ENCODE results near the gene VPS26C.

- TF ChIP-seq, protein P1, sequence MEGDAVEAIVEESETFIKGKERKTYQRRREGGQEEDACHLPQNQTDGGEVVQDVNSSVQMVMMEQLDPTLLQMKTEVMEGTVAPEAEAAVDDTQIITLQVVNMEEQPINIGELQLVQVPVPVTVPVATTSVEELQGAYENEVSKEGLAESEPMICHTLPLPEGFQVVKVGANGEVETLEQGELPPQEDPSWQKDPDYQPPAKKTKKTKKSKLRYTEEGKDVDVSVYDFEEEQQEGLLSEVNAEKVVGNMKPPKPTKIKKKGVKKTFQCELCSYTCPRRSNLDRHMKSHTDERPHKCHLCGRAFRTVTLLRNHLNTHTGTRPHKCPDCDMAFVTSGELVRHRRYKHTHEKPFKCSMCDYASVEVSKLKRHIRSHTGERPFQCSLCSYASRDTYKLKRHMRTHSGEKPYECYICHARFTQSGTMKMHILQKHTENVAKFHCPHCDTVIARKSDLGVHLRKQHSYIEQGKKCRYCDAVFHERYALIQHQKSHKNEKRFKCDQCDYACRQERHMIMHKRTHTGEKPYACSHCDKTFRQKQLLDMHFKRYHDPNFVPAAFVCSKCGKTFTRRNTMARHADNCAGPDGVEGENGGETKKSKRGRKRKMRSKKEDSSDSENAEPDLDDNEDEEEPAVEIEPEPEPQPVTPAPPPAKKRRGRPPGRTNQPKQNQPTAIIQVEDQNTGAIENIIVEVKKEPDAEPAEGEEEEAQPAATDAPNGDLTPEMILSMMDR (IDR thresholded peaks at IDR 0.05; ENCODE audit: low read length), result no peak
- no peak for TF ChIP-seq EZH2 (IDR thresholded peaks at IDR 0.05; ENCODE audit: borderline replicate concordance, low read length)
Observed at GRCh38 chr21:37204580-37204979, 62.6 kb downstream of the VPS26C start.
